Measurements from ENCODE around the gene CDRT4.
A peak's percentile ranks its signal among the peaks of the same experiment; 100 is the strongest.
"Not testable (repeated sequence)": the region's sequence is repeated elsewhere in the genome, so short reads cannot be mapped to it uniquely, and the experiment has no call there.

Gene CDRT4

GRCh38 chr17:15467592-15467991 is at the start of gene CDRT4:
Gene CDRT4, minus strand, starts transcription at chr17:15467621. Its CDS starts 27,383 bp downstream, at chr17:15440238.
- DNase-seq = no peak

DNA sequence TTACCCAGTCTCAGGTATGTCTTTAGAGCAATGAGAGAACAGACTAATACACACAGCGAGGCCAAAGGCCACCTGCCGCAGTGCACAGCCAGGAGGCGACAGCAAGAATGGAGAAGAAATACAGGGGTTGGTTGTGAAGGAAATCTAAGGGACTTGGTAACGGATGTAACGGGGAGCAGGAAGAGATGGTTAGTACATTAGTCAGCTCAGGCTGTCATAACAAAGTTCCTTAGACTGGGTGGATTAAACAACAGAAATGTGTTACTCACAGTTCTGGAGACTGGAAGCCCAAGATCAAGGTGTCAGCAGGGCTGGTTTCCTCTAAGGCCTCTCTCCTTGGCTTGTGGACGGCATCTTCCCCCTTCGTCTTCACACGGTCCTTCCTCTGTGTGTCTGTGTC is 48.7 kb upstream of the CDRT4 start:
- DNase-seq = no peak

DNA sequence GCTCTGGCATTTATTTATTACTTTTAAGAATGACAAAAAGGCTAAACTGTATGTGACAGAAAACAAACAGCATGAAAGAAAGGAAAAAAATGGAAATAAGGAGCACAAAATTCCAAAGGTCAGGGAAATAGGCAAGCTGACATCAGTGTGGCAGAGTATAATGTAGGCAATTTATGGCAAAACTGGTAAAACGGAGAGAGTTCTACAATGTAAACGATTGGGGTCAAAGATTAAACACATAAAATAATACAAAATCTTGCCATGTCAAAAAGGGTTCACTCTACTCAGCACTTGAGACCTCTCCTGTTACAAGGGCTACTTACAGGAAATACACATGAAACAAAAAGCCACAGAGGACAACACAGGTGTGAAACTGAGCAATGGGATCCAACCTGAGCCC is 47.0 kb upstream of the CDRT4 start:
- no peak for DNase-seq

GRCh38 chr17:15513856-15514459 is 46.5 kb upstream of the CDRT4 start:
- DNase-seq = no peak

DNA sequence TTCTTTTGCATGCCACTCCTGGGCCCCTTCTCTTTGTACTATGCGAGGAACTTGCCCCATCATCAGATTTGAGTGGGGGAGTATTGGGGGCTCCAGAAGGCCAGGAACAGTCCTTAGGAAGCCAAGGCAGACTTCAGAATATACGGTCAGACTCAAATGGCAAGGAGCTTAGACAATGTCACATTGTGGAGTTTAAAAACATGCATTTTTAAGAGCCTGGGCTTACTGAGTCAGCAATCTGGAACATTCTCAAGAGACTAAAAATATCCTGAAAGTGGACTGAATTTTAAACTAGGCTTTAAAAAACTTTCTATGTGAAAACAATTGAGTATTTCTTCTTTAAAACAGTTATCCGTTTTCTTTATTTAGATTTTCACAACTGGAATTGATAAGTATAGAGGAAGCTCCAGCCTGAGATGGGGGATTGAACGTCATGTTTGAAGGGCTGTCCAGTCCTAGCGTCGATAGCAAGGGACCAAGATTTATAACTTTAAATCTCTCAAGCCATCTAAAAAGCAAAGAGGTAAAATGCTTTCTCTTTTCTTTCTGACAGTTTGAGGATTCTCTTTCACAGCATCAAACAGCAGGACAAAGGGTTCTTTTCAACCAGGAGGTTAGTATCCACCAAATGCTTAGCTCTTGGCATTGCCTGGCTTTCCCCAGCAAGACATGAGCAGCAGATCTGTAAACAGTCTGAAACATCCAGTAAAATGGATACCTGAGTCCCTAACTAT is 45.8 kb upstream of the CDRT4 start:
- DNase-seq = no peak

GRCh38 chr17:15512071-15512709 is 44.8 kb upstream of the CDRT4 start:
- DNase-seq = no peak

DNA sequence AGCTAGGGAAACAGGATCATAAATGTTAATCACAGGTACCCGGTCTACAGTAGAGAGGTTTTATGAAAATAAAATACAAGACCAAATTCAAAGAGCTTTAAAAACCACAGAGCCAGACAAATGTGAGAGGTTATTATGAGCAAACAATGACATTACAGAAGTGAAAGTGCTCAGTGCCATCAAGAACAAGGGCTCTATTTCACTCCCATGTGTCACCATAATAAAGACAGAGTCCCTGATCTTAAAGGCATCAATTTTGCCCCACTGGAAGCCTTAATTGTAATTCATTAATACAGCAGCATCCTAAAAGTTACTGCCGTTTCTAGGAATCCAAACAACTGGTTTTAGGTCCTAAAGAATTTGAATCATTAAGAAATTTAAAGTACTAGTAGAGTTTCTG is 43.7 kb upstream of the CDRT4 start:
- DNase-seq = peak; percentile 85

GRCh38 chr17:15510361-15510760 is 42.9 kb upstream of the CDRT4 start:
- no peak for DNase-seq

DNA sequence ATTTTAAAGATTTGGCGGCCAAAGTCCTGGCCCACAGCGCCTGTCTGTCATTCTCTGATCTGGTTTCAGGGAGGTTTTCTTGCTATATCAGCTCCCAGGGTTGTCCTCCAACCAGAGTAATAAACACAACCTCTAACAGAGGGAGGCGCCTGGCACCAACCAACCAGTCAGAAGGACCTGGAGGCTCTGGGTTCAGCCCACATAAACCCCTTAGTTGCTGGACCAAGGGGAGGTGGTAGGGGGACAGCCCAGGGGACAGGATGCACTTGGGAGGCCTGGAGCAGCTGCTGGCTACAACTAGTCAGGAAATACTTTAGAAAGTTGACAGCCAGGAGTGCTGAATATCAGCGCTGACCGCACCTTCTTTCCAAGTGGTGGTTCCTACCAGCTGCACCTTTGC is 41.7 kb upstream of the CDRT4 start:
- no peak for DNase-seq

DNA sequence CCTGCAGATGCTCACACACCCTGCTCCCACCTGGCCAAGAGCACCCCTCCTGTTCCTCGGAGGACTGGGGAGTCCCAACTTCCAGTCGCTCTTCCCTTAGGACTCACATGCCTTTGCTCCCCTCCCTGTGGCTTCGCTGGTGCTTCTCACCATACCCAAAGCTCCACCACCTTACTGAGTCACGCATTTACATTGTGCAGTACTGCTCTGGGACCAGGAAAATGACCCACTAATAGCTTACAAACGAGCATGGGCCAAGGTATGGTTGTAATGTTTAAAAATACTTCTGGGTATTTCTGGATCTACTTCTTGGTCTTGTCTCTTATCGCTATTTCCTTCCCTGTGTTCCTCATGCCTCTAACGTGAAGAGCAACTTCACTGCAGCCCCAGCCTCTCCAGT is 41.0 kb upstream of the CDRT4 start:
- no peak for DNase-seq

DNA sequence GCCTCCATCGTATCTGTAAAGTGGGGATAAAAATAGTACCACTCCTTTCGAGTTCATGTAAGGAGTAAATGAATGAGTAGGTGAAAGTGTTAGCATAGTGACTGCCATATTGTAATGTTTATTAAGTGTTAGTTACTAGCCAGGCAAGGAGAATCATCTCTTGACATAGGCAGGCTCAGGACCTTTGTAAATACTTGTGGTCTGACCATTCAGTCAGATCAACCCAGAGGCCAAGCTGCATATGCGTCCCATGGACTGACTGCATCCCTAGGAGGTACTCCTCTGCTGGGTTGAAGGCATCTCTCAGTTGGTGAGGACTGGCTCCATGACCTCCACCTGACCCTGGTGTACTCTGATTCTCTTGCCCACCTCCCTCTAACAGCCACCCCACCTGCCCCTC is 40.5 kb upstream of the CDRT4 start:
- DNase-seq = no peak

DNA sequence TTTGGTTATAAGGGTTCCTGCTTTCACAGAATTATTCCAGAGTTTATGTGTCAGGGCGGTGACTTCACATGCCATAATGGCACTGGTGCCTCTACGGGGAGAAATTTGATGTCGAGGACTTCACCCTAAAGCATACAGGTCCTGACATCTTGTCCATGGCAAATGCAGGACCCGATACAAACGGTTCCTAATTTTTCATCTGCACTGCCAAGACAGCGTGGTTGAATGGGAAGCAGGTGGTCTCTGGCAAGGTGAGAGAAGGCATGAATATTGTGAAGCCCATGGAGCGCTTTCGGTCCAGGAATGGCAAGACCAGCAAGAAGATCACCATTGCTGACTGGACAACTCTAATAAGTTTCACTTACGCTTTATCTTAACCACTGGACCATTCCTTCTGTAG is 39.6 kb upstream of the CDRT4 start:
- no peak for DNase-seq

DNA sequence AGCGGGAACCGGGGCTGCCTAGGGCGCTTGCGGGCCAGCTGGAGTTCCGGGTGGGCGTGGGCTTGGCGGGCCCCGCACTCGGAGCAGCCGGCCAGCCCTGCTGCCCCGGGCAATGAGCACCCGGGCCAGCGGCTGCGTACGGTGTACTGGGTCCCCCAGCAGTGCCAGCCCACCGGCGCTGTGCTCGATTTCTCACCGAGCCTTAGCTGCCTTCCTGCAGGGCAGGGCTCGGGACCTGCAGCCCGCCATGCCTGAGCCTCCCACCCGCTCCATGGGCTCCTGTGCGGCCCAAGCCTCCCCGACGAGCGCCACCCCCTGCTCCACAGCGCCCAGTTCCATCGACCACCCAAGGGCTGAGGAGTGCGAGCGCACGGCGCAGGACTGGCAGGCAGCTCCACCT is 38.3 kb upstream of the CDRT4 start:
- DNase-seq = not testable (repeated sequence)

- no peak for DNase-seq
Measured at GRCh38 chr17:15503731-15504130, 36.3 kb upstream of the CDRT4 start.

DNA sequence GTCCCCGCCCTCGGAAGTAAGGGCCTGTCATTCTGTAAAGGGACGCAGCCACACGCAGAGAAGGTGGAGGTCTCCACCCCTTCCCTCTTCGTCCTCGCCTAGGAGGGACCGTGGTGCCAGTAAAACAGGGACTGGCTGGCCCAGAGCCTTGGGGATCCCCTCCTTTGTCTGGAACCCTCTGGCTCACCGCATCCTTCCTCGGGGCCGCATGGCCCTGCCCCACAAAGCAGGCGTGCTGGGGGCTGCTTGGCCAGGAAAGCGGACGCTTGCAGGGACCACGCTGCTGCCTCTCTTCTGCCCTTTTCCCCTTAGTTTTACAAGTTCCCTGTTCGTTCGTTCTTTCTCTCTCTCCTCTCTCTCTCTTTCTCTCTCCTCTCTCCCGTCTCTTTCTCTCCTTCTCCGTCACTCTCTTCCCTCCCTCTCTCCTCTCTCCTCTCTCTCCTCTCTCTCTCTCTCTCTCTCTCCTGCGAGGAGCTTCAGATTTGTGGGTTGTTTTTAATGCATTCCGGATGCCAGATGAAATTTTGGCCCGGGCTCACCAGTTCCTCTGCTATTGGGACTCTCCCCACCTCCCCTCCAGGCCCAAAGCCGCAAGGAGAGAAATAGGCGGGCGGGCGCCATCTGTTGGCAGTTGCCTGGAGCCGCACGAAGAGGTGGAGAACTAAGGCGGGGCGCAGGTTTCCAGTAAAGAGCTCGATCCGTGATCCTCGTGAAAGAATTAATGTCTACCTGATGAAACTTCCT is 35.1 kb upstream of the CDRT4 start:
- DNase-seq = peak; percentile 79

DNA sequence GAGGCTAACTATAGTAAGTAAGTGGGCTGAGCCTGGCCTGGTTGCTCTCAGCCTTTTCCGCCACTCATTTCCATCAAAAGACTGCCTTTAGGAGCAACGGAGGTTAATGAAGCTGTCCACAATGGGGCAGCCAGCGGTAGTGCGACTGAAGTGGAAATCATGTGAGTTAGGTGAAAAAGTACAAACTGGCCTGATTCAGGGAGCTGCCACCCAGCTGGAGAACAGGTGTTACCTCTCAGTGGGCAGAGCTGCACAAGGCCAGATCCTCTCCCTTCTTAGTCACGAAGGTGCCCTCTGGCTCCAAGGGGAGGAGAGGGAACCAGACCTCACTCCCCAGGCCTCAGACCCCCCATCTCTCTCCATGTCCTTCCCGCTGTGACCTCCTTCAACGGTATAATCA is 34.4 kb upstream of the CDRT4 start:
- no peak for DNase-seq

- no peak for DNase-seq
Measured at GRCh38 chr17:15501282-15501681, 33.9 kb upstream of the CDRT4 start.

GRCh38 chr17:15498107-15498506 is 30.7 kb upstream of the CDRT4 start:
- DNase-seq = no peak

DNA sequence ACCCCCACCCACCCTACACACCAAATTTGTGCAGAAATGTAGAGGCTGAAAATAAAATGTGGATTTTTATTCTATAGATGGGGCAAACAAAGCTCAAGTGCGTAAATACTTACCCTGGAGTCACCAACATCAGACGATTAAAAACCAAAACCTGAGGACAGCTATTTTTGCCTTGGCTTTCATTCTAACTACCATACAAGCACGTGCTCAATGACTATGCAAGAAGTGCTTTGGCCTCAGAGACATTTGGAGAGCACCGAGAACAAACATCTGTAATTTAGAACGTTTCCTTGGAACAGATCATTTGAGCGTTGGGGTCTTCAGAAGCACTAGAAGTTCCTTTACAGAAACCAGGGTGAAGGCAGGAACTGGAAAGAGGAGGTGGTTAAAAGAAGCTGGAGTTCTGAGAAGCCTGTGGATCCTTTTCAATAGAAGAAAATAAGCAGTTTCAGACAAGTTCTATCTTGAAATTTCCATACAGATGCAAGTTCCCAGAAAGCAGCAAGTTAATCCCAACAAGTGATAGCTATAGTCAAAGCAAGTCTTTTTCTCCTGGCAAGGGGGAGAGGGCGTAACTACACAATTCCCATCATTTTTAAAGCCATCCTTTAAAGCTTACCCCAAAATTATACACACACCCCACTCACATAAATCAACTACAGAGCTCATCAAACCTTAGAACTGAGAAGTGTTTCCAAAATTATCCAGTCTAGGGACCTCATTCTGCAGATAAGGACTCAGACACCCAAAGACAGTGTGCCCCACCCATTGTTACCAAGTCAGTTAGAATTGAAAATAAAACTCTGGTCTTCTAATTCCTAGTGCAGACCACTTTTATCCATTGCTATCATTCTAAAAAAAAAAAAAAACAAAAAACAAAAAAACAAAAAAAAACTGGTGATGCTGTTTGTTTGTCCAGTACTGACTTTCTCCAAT is 29.6 kb upstream of the CDRT4 start:
- DNase-seq = no peak

DNA sequence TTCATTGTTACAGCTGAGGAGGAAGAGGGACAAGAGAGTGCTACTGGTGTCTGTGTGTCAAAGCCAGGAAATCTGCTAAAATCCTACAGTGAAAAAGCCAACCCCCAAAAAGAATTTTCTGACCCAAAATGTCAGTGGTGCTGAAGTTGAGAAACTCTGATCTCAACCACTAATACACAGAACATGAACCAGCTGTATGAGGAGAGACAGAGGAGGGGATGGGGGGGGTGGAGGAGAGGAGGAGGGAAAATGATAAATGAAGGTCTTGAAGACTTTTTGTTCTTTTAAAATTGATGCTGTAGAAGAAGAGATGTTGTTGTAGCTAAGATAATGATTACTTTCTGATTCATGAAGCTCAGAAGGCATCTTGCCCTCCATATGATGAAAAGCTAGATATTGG is 27.4 kb upstream of the CDRT4 start:
- DNase-seq = no peak

DNA sequence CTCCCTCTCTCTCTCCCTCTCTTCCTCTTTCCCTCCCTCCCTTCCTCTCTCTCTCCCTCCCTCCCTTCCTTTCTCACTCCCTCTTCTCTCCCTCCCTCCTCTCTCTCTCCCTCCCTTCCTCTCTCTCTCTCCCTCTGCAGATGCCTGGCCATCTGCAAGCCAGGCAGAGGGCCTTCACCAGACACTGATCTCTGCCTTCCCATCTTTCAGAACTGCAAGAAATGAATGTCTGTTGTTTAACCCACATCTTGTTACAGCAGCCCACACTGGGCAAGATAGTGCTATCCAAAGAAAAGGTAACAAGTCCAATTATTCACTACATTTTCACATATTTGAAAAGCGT is 26.2 kb upstream of the CDRT4 start:
- DNase-seq = no peak

DNA sequence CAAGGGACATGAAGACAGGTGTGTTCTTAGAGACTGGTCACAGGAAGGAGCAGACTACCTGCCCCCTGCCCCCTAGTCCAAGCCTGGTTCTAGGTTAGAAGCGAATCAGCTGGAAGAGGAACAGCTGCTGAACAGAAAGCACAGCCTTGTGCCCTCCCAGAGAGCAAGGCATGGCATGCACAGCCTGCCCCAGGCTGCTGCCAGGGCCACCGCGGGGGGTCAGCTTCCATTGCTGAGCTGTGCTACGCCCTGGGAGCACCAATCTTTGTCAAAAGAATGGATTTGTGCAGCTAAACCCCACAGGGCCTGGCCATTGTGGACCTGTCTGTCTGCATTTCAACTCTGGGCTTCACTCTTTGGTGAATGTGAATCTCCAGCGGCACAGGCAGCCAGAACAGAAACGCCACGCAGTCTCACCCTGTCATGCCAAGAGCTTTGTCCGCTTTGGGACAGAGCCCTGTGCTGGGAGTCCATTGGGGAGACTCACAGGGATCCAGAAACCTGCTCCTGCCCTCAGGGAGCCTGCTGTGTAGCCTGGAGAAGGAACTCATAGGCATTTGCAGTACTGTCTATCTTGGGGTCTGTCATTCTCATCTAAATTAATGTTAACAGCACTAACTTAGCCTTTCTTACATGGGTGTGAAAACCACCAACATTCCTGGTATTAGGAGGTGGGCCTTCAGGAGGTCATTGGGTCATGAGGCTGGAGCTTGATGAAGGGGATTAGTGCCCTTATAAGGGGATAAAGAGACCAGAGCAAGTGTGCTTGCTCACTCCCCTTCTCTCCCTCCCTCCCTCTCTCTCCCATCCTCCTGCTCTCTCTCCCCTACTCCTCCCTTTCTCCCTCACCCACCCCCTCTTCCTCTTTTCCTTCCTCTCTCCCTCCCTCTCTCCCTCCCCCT is 25.6 kb upstream of the CDRT4 start:
- no peak for DNase-seq
